K562 (cell line): Measurements from ENCODE around the gene SCN4B. TPM values are rescaled to one million over a fixed set of nuclear protein-coding genes. Genes with fewer than 3 reads are reported as not detected.

ENCODE experiments used
- ATAC-seq: fragments of 200-7000 bp; cut with Tn5 transposase; 3 replicates; pipeline ENCODE4 v1.9.1; 2020; ENCODE audit warnings: moderate library complexity
- BruUV-seq: library from RNA; stranded (reverse); fragments of 400-500 nt; replicated peaks from 2 replicates; lab custom pipeline; 2021; lab: Mats Ljungman, UMichigan
- CTCF ChIA-PET: fragments of 300-600 bp; formaldehyde crosslinking; extraction: SDS; loops from one replicate; lab custom pipeline; 2021; ENCODE audit warnings: low intra/inter-chr PET ratio; lab: Yijun Ruan, JAX
- POLR2A ChIA-PET: fragments of 300-600, 350-650 bp; sonication (Branson Sonifier 250); formaldehyde crosslinking; extraction: SDS; loops from one replicate; lab custom pipeline; 2021; ENCODE audit warnings: antibody characterized with exemption, inconsistent platforms; lab: Yijun Ruan, JAX
- DNase-seq, 4 experiments: peaks; one replicate each; pipeline versions ENCODE4 v3.0.0 to v3.0.0-alpha.2; 2011 to 2018; ENCODE audit warnings: low spot score in 3 of 4, mixed read lengths in 3 of 4; ENCODE audit errors: extremely low read depth in 1 of 4
- FAIRE-seq: peaks from 2 replicates; lab custom pipeline; 2011; peaks lifted over from hg19 to GRCh38; lab: Jason Lieb, UNC
- H2AFZ ChIP-seq: 2 replicates; pipeline ENCODE4 v1.6.0; 2011; ENCODE audit warnings: low read depth, low read length, control low read depth, inconsistent platforms
- H3K27ac ChIP-seq: fragments of 200-600 bp; 3 replicates; pipeline ENCODE4 v1.8.0; 2011; ENCODE audit warnings: low read depth, mild to moderate bottlenecking, control low read depth, inconsistent platforms, low read length, moderate library complexity, mixed read lengths; ENCODE audit errors: extremely low read depth
- H3K27me3 ChIP-seq, 2 experiments: fragments of 300-600 bp in 1 of 2; 2 replicates in 1 of 2; 3 replicates in 1 of 2; pipeline versions ENCODE4 v1.6.0 to v1.8.0; 2011; ENCODE audit warnings: inconsistent platforms in 2 of 2, low read length in 2 of 2, mild to moderate bottlenecking in 1 of 2, mixed read lengths in 1 of 2, moderate library complexity in 1 of 2; ENCODE audit not compliant: control insufficient read depth in 2 of 2, insufficient read depth in 2 of 2
- H3K36me3 ChIP-seq: fragments of 300-600 bp; 3 replicates; pipeline ENCODE4 v1.8.0; 2011; ENCODE audit warnings: mild to moderate bottlenecking, low read length, inconsistent platforms; ENCODE audit not compliant: control insufficient read depth, insufficient read depth
- H3K4me1 ChIP-seq, 2 experiments: fragments of 200-600 bp in 1 of 2; replicated peaks in 1 of 2; 2 replicates in 1 of 2; 3 replicates in 1 of 2; pipeline versions ENCODE4 v1.5.1 to v1.8.0; 2011; ENCODE audit warnings: inconsistent platforms in 2 of 2, low read length in 2 of 2, mild to moderate bottlenecking in 1 of 2, mixed read lengths in 1 of 2, moderate library complexity in 1 of 2; ENCODE audit not compliant: control insufficient read depth in 2 of 2, insufficient read depth in 2 of 2
- H3K4me2 ChIP-seq: 2 replicates; pipeline ENCODE4 v1.6.1; 2011; ENCODE audit warnings: low read length, control low read depth, inconsistent platforms, mixed read lengths; ENCODE audit not compliant: insufficient read depth
- H3K4me3 ChIP-seq: fragments of 200-600 bp; sonication (generic), shearing (Covaris generic); 2 replicates; pipeline ENCODE4 v1.5.1; 2016; ENCODE audit warnings: control low read depth, inconsistent platforms
- H3K79me2 ChIP-seq: fragments of 200-600 bp; 3 replicates; pipeline ENCODE4 v1.8.0; 2011; ENCODE audit warnings: low read length, inconsistent platforms; ENCODE audit not compliant: control insufficient read depth, insufficient read depth
- H3K9ac ChIP-seq, 2 experiments: 2 replicates each; pipeline versions ENCODE4 v1.6.0 to v1.6.1; 2011; ENCODE audit warnings: low read depth in 2 of 2, low read length in 2 of 2, control low read depth in 1 of 2, inconsistent platforms in 1 of 2, mild to moderate bottlenecking in 1 of 2, mixed read lengths in 1 of 2; ENCODE audit not compliant: insufficient read depth in 1 of 2
- H3K9me1 ChIP-seq: one replicate; pipeline ENCODE4 v1.6.0; 2011; ENCODE audit warnings: inconsistent platforms, mild to moderate bottlenecking, low read length, moderate library complexity; ENCODE audit not compliant: control insufficient read depth, insufficient read depth
- H3K9me3 ChIP-seq: replicated peaks from 2 replicates; pipeline ENCODE4 v1.5.1; 2011; ENCODE audit warnings: low read depth, low read length, inconsistent platforms; ENCODE audit not compliant: control insufficient read depth, insufficient read depth
- H4K20me1 ChIP-seq: replicated peaks from 2 replicates; pipeline ENCODE4 v1.6.1; 2011; ENCODE audit warnings: low read length, inconsistent platforms, mixed read lengths; ENCODE audit not compliant: control insufficient read depth, insufficient read depth
- CBX1 ChIP-seq: sonication (generic); IDR thresholded peaks from 2 replicates; pipeline ENCODE4 v1.6.1; 2016; ENCODE audit warnings: antibody characterized with exemption, low read depth, mild to moderate bottlenecking
- FIP1L1 ChIP-seq: fragments of 200-400 bp; formaldehyde crosslinking; IDR thresholded peaks from 2 replicates; pipeline ENCODE4 v1.6.1; 2018; ENCODE audit warnings: mild to moderate bottlenecking, low read depth, low read length; ENCODE audit not compliant: poor library complexity, severe bottlenecking
- HDAC6 ChIP-seq: IDR thresholded peaks from 2 replicates; pipeline ENCODE4 v1.6.1; 2012; ENCODE audit warnings: low read depth, mild to moderate bottlenecking, control low read depth, inconsistent platforms, low read length, moderate library complexity
- HIVEP1 ChIP-seq: fragments of 250-450 bp; sonication (Bioruptor Pico); IDR thresholded peaks from 2 replicates; pipeline ENCODE4 v1.4.0; 2020; ENCODE audit warnings: mild to moderate bottlenecking
- KAT8 ChIP-seq: fragments of 450-650 bp; IDR thresholded peaks from 2 replicates; pipeline ENCODE4 v1.6.1; 2016; ENCODE audit warnings: low read depth, mild to moderate bottlenecking
- L3MBTL2 ChIP-seq: fragments of 450-650 bp; IDR thresholded peaks from 2 replicates; pipeline ENCODE4 v1.6.1; 2016; ENCODE audit warnings: mild to moderate bottlenecking, moderate library complexity
- MECOM ChIP-seq: fragments of 250-450 bp; sonication (Bioruptor Pico); IDR thresholded peaks from 2 replicates; pipeline ENCODE4 v1.8.0; 2022; ENCODE audit warnings: inconsistent platforms
- PHF8 ChIP-seq: fragments of 200-600 bp; sonication (generic); IDR thresholded peaks from 2 replicates; pipeline ENCODE4 v1.6.1; 2012; ENCODE audit warnings: mixed run types, mild to moderate bottlenecking, inconsistent platforms, low read length, moderate library complexity, borderline replicate concordance
- PHTF2 ChIP-seq: fragments of 250-450 bp; sonication (Bioruptor Pico); IDR thresholded peaks from 2 replicates; pipeline ENCODE4 v1.5.0; 2021; ENCODE audit warnings: mild to moderate bottlenecking
- POLR2AphosphoS2 ChIP-seq: IDR thresholded peaks from 2 replicates; pipeline ENCODE4 v1.6.1; 2012; ENCODE audit warnings: low read length, improper control_type of control experiment
- POLR3A ChIP-seq: IDR thresholded peaks from 2 replicates; pipeline ENCODE4 v1.6.1; 2011; ENCODE audit warnings: borderline replicate concordance, mild to moderate bottlenecking, moderate library complexity; ENCODE audit not compliant: insufficient read length, insufficient read depth; ENCODE audit errors: extremely low read depth
- POU5F1 ChIP-seq: fragments of 150-350 bp; IDR thresholded peaks from 2 replicates; pipeline ENCODE4 v1.6.1; 2014; ENCODE audit warnings: borderline replicate concordance, low read length, low read depth, mild to moderate bottlenecking; ENCODE audit not compliant: partially characterized antibody
- PRMT5 ChIP-seq: sonication (generic); formaldehyde crosslinking; IDR thresholded peaks from 2 replicates; pipeline ENCODE4 v1.5.0; 2020; ENCODE audit warnings: missing genetic modification reagents
- SMARCB1 ChIP-seq: IDR thresholded peaks from 2 replicates; pipeline ENCODE4 v1.6.1; 2011; ENCODE audit warnings: improper control_type of control experiment, low read depth; ENCODE audit not compliant: insufficient read length
- ZNF217 ChIP-seq: sonication (generic); formaldehyde crosslinking; IDR thresholded peaks from 2 replicates; pipeline ENCODE4 v1.8.0; 2022; ENCODE audit warnings: mild to moderate bottlenecking, missing genetic modification reagents
- ZNF408 ChIP-seq: fragments of 250-450 bp; sonication (Bioruptor Pico); IDR thresholded peaks from 2 replicates; pipeline ENCODE4 v1.4.0; 2020; ENCODE audit warnings: low read depth, mild to moderate bottlenecking, moderate library complexity
- ZNF583 ChIP-seq: fragments of 250-450 bp; sonication (Bioruptor Pico); IDR thresholded peaks from 2 replicates; pipeline ENCODE4 v1.4.0; 2020
- ZNF75A ChIP-seq: fragments of 450-650 bp; formaldehyde crosslinking; IDR thresholded peaks from 2 replicates; pipeline ENCODE4 v1.4.0; 2020; ENCODE audit warnings: mild to moderate bottlenecking
- WGBS: fragments of 100-300 bp; shearing (Covaris generic); methylation state at CpG from one replicate; pipeline ENCODE4 v1.1.6; 2016; ENCODE audit warnings: low coverage, mixed read lengths; ENCODE audit not compliant: insufficient coverage; ENCODE audit errors: missing lambda C conversion rate; 5-methylcytosine and 5-hydroxymethylcytosine counted together
- in situ Hi-C: fragments of 300-500 bp; cut with MboI; formaldehyde crosslinking; loops from 4 replicates; pipeline ENCODE4 v1.15.0; 2018; ENCODE audit warnings: inconsistent platforms, mixed read lengths
- intact Hi-C: fragments of 100-400 bp; cut with micrococcal nuclease; formaldehyde crosslinking; loops from 2 replicates; pipeline ENCODE4 v1.14.2; 2022
- polyA plus RNA-seq, 8 experiments: library from polyadenylated mRNA; depleted of rRNA in 4 of 8; stranded (reverse) in 5 of 8; unstranded in 3 of 8; fragments of >200 nt; fragmentation: Nextera tagmentation in 2 of 8; fragmentation: Illumina TruSeq in 1 of 8; extraction: Ambion mirVana in 2 of 8; extraction: Trizol in 1 of 8; gene quantifications; 2 replicates each; pipeline versions ENCODE4 v1.2.1 to v1.2.3, GENCODE V29; 2011 to 2014; ENCODE audit warnings: inconsistent platforms in 1 of 8, missing spikeins in 1 of 8
- total RNA-seq, 7 experiments: library from RNA; depleted of rRNA in 6 of 7; stranded (reverse); fragments of >200 nt in 6 of 7; fragmentation: Illumina TruSeq in 2 of 7; extraction: Trizol in 2 of 7; gene quantifications; 2 replicates each; pipeline versions ENCODE4 v1.2.1 to v1.2.3, GENCODE V29; 2011 to 2021; ENCODE audit warnings: low replicate concordance in 1 of 7
- TF ChIP-seq, protein P1 (sequence below): sonication (generic); formaldehyde crosslinking; IDR thresholded peaks from 2 replicates; pipeline ENCODE4 v1.8.0; 2023; ENCODE audit warnings: mild to moderate bottlenecking, missing genetic modification reagents
- TF ChIP-seq, protein P2 (sequence below): fragments of 200-400 bp; formaldehyde crosslinking; IDR thresholded peaks from 2 replicates; pipeline ENCODE4 v1.6.1; 2017; ENCODE audit warnings: mild to moderate bottlenecking, low read depth, low read length, moderate library complexity

The SCN4B gene
- total and polyA plus RNA-seq, 9 of the 15 experiments (the other 6 are each of a cell fraction or from before 2014, with no cell fraction given), result 0.03 TPM; not detected in 8

DNA sequence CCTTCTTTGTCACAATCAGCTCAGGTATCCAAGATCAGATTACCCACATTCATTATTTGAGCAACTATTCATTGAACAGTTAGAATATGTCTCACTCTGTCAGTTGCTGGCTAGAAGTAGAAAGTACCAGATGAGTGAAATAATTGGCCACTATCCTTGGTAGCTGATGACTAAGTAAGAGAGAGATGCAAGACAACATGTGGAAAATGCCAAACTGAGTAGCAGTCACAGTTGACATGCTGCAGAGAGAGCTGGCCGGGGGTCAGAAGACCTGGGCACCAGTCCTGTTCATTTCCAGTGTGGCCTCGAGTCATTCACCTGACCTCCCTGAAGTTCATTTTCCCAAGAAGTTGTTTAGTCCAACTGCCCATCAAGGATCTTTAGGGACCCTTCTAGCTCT, 43.4 kb downstream of the SCN4B start:
- no peak for ATAC-seq
- 0% methylated on average over 1 of the region's 2 CpGs for WGBS
- no TSS peak for BruUV-seq
- Histone ChIP-seq H4K20me1 (no peaks in the 10 kb centered on the region; the same call in 1 of the 2 replicates), H3K79me2 (no peaks in the 10 kb centered on the region), H3K4me2 (no peak overlapping the region), H3K27ac (no peak overlapping the region), H2AFZ (no peak overlapping the region), H3K4me1 (peaks cover 3 to 10% of the 10 kb centered on the region in 2 experiments; a peak in 4 of 5 replicates), H3K4me3 (no peak overlapping the region), H3K9me1 (no peaks in the 10 kb centered on the region), H3K9me3 (no peaks in the 10 kb centered on the region), H3K27me3 (no peaks in the 10 kb centered on the region), H3K36me3 (no peaks in the 10 kb centered on the region), H3K9ac (no peak overlapping the region)
- FAIRE-seq, result no peak
- DNase-seq, result no peak
- CTCF ChIA-PET, result no interaction called here
- TF ChIP-seq MECOM (no peak), HIVEP1 (CRISPR knock-in tag) (no peak), POLR3A (no peak), PHF8 (no peak), ZNF217 (CRISPR knock-in tag) (no peak), SMARCB1 (no peak), FIP1L1 (no peak), ZNF408 (no peak), PHTF2 (CRISPR knock-in tag) (no peak), PRMT5 (CRISPR knock-in tag) (no peak), ZNF583 (CRISPR knock-in tag) (no peak), L3MBTL2 (no peak), HDAC6 (no peak), CBX1 (no peak), KAT8 (no peak), ZNF75A (CRISPR knock-in tag) (no peak), POLR2AphosphoS2 (no peak), POU5F1 (no peak)
- TF ChIP-seq, protein P1, sequence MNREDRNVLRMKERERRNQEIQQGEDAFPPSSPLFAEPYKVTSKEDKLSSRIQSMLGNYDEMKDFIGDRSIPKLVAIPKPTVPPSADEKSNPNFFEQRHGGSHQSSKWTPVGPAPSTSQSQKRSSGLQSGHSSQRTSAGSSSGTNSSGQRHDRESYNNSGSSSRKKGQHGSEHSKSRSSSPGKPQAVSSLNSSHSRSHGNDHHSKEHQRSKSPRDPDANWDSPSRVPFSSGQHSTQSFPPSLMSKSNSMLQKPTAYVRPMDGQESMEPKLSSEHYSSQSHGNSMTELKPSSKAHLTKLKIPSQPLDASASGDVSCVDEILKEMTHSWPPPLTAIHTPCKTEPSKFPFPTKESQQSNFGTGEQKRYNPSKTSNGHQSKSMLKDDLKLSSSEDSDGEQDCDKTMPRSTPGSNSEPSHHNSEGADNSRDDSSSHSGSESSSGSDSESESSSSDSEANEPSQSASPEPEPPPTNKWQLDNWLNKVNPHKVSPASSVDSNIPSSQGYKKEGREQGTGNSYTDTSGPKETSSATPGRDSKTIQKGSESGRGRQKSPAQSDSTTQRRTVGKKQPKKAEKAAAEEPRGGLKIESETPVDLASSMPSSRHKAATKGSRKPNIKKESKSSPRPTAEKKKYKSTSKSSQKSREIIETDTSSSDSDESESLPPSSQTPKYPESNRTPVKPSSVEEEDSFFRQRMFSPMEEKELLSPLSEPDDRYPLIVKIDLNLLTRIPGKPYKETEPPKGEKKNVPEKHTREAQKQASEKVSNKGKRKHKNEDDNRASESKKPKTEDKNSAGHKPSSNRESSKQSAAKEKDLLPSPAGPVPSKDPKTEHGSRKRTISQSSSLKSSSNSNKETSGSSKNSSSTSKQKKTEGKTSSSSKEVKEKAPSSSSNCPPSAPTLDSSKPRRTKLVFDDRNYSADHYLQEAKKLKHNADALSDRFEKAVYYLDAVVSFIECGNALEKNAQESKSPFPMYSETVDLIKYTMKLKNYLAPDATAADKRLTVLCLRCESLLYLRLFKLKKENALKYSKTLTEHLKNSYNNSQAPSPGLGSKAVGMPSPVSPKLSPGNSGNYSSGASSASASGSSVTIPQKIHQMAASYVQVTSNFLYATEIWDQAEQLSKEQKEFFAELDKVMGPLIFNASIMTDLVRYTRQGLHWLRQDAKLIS, result no peak
- TF ChIP-seq, protein P2, sequence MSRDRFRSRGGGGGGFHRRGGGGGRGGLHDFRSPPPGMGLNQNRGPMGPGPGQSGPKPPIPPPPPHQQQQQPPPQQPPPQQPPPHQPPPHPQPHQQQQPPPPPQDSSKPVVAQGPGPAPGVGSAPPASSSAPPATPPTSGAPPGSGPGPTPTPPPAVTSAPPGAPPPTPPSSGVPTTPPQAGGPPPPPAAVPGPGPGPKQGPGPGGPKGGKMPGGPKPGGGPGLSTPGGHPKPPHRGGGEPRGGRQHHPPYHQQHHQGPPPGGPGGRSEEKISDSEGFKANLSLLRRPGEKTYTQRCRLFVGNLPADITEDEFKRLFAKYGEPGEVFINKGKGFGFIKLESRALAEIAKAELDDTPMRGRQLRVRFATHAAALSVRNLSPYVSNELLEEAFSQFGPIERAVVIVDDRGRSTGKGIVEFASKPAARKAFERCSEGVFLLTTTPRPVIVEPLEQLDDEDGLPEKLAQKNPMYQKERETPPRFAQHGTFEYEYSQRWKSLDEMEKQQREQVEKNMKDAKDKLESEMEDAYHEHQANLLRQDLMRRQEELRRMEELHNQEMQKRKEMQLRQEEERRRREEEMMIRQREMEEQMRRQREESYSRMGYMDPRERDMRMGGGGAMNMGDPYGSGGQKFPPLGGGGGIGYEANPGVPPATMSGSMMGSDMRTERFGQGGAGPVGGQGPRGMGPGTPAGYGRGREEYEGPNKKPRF, result no peak
- POLR2A ChIA-PET, result no interaction called here
- intact Hi-C loops, result no loop called here
- in situ Hi-C loops, result no loop called here
